Astrocyte of the cerebellum (primary cell): ENCODE data around the gene SMARCD3.

Experiments used
- DNase-seq: peaks from one replicate; pipeline ENCODE4 v3.0.0-alpha.2; 2011; ENCODE audit warnings: low read depth
- H3K4me3 ChIP-seq: 2 replicates; pipeline ENCODE4 v1.5.1; 2011; ENCODE audit warnings: mild to moderate bottlenecking, low read depth, low read length, moderate library complexity
- CTCF ChIP-seq: IDR thresholded peaks from 2 replicates; pipeline ENCODE4 v1.5.1; 2012; ENCODE audit warnings: low read length, low read depth, moderate library complexity, mild to moderate bottlenecking; ENCODE audit errors: missing control alignments
- in situ Hi-C: cut with HindIII; loops from 2 replicates; pipeline ENCODE4 v1.10.0; 2017; ENCODE audit warnings: low sequenced_read_pairs

Gene SMARCD3

DNA sequence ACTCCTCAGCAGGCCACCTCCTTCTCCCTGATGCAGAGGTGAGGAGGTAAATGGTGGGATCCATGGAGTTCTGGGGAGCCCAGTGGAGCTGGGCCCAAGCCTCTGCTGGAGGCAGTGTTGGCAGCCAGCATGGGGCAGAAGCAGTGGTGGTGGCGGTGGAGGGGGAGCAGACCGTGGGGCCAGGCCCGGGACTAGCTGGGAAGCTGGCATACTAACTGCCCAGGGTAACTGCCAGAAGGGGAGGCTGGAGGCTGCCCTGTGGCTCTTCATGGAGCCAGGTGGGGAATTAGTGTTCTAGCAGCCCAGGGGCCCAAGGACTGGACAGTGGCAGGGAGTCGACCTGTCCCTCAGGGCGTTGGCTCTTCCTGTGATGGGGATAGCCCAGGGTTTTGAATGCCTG, 16.1 kb upstream of the SMARCD3 start:
- no peak for DNase-seq
- in situ Hi-C loops, result no loop called here
- no peak for TF ChIP-seq CTCF
- no peak overlapping the region for H3K4me3 ChIP-seq

DNA sequence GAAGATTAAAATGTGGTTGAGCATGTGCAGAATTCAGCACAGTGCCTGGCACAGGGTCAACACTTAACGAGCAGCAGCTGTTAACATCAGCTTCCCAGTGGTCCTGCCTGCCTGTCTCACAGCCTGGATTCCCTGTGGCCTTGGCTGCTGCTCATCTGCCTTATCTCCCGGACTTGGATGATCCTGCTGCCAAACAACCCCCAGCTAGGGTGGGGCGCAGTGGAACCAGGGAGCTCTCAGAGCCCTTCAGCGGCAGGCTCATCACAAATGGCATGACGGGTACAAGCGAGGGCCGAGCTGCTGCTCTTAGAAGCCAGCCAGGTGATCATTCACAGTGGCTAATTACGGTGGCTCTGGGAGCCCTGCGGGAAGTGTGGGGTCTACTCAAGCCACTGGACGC, 13.0 kb upstream of the SMARCD3 start:
- no peak for TF ChIP-seq CTCF
- no peak for DNase-seq
- no peak overlapping the region for H3K4me3 ChIP-seq
- in situ Hi-C loops, result no loop called here

DNA sequence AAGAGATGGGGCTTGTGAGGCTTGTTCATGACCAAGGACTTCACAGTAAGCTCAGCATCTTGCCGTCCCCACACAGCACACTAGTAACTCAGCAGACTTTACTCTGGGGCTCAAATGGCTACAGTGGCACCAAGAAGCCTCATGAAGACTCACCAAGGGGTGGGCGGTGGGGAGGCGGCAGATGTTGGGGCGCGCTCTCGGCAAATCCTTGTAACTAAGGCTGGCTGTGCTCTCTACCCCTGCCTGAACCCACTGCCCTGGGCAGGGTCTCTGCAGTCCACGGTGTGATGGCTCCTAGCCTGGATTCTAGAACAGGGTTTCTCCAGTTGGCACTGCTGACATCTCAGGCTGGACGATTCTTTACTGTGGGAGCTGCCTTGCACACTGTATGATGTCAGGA, 12.4 kb upstream of the SMARCD3 start:
- in situ Hi-C loops, result no loop called here
- no peak for TF ChIP-seq CTCF
- no peak overlapping the region for H3K4me3 ChIP-seq
- no peak for DNase-seq

GRCh38 chr7:151260471-151260870, 12.0 kb upstream of the SMARCD3 start:
- no peak overlapping the region for H3K4me3 ChIP-seq
- no peak for DNase-seq
- in situ Hi-C loops, result no loop called here
- no peak for TF ChIP-seq CTCF

- TF ChIP-seq CTCF, result no peak
- in situ Hi-C loops, result no loop called here
- no peak overlapping the region for H3K4me3 ChIP-seq
- no peak for DNase-seq
These were observed 9.5 kb upstream of the SMARCD3 start for GRCh38 chr7:151257990-151258389.

DNA sequence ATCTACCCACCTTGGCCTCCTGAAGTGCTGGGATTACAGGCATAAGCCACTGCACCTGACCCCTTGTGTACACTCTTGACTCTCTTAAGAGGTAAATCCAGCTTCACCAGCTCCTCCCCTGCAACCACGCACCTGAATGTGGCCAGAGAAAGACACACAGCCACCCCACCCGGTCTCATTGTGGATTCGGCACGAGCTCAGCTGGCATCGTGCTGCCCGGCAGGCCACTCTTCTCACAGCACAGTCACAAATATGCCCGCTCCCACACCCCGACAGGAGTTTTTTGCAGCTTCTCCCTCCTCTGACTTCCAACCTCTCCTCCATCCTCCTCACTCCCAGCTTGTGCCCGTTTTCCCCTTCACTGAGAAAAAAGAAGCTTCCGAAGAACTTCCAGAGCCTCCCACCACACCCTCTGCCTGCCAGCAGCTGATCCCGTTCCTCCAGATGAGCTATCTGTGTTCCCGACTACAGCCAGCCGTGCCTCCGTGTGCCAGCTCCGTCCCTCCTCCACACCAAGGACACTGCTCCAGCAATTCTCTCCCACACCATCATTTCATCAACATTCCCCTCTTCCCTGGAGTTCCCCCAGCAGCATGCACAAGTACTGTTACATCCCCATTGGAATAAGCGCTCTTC, 8.0 kb upstream of the SMARCD3 start:
- no peak overlapping the region for H3K4me3 ChIP-seq
- DNase-seq, result no peak
- TF ChIP-seq CTCF, result no peak
- in situ Hi-C loops, result no loop called here
